Activated T-cell treated with anti-CD3 and anti-CD28 coated beads for 4 hours (primary cell): ENCODE measurements around the gene EPHA7.

Experiments
- DNase-seq: peaks from one replicate; pipeline ENCODE4 v3.0.0-alpha.2; 2020

EPHA7 gene

GRCh38 chr6:93319304-93319703, 100.1 kb downstream of the EPHA7 start:
- DNase-seq: no peak

DNA sequence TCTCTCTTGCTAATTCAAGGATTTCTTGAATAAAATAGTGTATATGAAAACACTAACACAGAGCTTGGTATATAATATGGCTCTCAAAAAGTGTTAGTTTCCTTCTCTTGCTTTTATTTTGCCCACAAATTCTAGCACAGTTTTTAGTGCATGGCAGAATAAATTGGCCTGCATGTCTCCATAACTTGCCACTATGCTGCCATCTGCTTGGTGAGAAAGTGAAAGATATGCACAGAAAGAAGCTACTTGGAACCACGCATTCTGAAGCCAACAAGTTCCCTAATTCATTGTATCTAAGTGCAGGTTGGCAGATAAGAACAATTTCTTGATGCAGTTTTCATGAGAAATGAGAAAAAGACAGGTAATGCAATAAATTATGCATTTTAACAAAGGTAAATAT, 101.2 kb downstream of the EPHA7 start:
- DNase-seq: no peak

- DNase-seq: no peak
Measured at GRCh38 chr6:93317592-93317991, 101.8 kb downstream of the EPHA7 start.

DNA sequence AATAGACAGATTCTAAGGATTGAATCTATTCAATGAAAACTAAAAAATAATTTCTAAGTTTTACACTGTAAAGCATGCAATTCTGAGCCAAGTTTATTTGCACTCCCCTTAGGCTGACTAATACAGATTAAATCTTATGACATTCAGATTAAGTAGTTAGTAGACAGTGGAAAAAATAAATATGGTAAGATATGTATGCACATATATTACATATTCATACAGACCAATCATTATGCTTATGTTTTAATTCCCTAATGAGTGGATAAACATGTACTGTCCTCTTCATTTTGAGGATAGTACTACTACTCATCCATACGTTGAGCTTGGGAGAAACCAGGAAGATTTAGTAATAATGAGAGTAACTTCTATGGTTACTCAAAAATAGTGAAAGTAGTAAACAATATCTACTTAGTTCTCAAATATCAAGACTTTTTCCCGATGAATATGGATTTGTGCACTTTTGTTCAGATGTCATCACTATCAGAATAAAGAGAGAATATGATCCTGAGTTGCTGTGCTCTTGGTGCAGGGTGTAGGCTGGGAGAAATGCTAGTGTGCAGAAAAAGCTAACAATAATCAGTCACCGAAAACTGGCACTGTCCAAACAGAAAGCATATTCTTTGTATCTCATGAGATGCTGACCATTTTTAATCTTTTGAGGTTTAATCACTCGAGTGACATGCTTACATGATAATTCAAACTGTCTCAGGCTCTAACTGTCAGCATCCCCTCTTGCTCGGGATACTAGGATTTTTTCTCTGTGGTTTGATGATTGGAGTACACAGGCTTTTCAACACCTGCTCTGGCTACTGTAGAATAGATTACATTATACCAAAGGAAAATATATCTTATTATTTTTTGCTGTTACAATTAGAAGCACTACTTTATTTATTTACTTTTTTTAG, 111.6 kb downstream of the EPHA7 start:
- DNase-seq: no peak

DNA sequence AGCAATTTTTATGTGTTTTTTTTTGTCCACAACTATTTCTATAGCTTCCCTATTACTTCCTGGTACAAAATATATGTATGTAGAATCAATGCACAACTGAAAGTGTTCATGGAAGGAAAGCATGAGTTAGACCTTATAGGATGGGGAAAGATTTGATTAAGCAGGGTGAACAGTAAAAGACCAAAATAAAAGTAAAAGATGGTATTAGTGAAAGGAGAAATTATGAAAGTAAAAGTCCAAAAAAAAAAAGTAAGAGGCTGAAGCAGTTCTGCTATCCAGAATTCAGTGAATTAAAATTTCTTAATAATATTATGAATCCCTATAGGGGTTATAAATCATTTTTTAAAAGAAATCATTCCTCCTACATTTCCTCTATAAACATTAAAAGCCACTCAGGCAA, 114.3 kb downstream of the EPHA7 start:
- no peak for DNase-seq

DNA sequence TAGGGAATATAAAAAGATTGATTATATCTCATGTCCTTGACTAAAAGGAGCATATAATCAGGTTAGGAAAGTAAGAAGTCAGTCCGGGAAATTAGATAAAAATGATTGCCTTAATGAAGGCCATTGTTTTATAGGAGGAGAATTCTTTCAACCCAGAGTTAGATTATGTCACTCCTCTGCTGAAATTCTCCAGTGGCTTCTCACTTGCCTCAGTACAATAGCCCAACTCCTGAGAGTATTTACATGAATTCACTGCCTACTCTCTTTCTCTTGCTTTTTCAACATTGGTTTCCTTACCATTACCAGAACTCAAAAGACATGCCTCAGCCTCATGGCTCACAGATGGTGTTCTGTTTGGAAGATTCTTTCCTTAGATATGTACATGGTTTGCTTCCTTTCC, 114.9 kb downstream of the EPHA7 start:
- DNase-seq: no peak

DNA sequence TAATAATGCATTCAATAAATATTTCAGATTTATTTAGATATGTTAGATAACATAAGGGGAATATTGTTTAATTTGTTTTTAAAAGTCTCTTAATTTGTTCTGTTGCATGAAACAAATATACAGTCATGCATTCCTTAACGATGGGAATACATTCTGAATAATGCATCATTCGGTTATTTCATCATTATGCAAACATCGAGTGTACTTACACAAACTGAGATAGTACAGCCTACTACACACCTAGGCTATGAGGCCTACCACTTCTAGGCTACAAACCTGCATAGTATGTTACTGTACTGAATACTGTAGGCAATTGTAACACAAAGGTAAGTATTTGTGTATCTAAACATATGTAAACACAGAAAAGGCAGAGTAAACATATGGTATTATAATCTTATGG, 118.7 kb downstream of the EPHA7 start:
- DNase-seq: no peak

DNA sequence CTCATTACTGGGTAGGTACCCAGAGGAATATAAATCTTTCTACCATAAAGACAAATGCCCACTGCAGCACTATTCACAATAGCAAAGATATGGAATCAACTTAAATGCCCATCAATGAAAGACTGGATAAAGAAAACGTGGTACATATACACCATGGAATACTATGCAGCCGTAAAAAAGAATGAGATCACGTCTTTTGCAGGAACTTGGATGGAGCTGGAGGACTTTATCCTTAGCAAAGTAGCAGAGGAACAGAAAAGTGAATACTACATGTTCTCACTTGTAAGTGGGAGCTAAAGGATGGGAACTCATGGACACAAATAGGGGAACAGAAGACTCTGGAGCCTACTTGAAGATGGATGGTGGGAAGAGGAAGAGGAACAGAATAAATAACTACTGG, 119.7 kb downstream of the EPHA7 start:
- DNase-seq: no peak

DNA sequence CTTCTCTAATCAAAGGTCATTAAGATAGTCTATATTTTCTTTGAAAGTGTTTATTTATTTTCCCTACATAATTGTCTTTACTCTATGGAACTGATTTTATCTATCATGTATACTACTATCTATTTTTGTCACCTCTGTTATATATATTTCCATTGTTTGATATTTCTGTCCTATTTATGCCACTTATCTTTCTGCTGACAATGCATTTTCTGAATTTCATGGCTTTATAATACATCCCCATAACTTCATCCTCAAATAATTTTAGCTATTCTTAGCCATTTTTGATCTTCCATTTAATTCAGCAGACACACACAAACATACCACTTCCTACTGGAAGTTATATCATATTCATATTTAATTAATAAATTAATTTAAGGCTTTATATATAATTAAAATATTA, 123.7 kb downstream of the EPHA7 start:
- DNase-seq: no peak

DNA sequence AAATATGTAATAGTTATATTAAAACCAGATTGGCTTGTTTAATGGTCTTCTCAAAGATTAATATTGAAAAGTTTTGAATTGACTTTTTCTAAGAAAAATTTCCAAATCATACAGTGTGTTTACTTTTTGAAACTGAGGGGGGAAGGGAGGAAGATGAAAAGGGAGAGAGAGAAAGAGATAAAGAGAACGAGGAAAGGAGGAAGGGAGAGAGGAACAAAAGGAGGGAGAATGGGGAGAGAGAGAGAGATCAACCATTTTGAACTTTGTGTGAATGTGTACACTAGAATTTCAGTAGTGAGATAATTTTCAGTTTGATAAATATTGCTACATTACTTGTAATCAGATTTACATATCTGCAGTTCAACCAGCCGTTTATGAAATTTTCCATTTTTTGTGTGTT, 124.5 kb downstream of the EPHA7 start:
- DNase-seq: no peak

GRCh38 chr6:93293872-93294271, 125.5 kb downstream of the EPHA7 start:
- DNase-seq: no peak

DNA sequence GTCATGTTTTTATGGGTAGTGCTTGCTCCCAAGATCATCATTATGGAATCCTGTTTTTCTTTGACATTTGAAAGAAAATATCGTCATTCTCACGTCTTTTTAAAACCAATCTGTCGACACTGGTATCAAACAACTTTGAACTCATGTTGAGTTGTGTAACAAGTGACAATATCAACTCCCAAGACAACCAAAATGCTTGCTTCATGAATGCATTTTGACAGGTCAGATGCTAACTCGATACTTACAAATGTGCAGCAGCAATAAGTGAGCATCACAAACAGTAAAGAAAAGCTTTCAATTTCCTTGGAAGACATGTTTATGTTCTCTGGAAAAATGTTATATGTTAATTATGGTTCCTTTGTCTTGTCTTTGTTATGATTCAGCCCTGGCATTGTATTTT, 125.9 kb downstream of the EPHA7 start:
- DNase-seq: no peak

DNA sequence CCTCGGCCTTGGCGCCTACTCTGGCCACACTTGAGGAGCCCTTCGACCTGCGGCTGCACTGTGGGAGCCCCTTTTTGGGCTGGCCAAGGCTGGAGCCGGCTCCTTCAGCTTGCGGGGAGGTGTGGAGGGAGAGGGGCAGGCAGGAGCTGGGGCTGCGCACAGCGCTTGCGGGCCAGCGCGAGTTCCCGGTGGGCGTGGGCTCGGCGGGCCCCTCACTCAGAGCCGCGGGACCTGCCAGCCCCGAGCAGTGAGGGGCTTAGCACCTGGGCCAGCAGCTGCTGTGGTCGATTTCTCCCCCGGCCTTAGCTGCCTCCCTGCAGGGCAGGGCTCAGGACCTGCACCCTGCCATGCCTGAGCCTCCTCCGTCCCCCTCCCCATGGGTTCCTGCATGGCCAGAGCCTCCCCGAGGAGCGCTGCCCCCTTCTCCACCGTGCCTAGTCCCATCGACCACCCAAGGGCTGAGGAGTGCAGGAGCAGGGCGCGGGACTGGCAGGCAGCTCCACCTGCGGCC, 136.8 kb downstream of the EPHA7 start:
- DNase-seq: no peak

DNA sequence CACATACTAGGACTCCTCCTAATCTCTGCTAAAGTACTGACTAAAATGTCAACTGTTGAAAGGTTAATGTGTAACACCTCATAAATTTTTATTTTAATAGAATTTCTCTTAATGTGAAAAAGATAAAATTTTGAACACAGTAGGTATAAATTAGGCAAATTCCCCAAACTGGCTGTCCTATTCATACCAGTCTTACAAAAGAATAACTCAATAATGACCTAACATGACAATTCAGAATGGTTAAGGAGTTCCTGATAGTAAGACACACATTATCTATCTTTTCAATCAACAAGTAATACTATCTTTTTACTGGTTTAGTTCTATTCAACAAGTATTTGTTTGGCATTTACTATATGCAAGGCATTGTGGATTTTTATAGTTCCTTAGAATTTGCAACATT, 141.1 kb downstream of the EPHA7 start:
- no peak for DNase-seq

DNA sequence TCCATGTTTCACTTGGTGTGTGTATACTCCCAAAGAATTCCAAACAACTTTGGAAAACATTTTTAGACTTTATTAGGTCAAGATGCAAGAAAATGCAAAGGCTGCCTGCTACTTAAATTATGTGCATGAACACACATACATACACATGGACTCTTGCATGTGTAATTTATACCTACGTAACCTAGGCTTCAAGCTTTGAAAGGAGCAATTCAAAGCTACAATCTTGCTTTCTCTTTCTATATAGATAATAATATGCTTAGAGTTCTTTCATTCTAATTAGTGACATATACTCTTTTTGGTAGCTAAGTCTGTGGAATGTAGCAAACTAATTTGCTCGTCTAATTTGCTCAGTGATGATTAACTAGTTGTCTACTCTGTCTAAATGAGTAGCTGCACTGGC, 146.5 kb downstream of the EPHA7 start:
- no peak for DNase-seq

DNA sequence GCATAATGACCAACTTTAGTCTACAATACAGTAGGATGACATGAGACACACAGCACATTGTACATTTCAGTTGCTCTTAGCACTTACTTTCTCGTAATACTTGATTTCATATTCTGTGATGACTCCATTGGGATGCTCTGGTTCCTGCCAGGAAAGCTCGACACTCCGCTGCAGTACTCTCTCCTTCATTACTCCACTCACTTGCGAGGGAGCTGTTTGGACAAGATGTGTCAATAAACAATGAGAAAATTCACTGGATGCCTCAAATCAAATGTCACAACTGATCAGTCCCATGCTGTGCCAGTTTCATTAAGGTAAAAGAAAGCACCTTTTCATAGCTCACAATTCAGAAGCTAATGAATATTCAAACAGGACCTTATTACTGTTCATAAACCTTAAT, 147.1 kb downstream of the EPHA7 start:
- DNase-seq: no peak

DNA sequence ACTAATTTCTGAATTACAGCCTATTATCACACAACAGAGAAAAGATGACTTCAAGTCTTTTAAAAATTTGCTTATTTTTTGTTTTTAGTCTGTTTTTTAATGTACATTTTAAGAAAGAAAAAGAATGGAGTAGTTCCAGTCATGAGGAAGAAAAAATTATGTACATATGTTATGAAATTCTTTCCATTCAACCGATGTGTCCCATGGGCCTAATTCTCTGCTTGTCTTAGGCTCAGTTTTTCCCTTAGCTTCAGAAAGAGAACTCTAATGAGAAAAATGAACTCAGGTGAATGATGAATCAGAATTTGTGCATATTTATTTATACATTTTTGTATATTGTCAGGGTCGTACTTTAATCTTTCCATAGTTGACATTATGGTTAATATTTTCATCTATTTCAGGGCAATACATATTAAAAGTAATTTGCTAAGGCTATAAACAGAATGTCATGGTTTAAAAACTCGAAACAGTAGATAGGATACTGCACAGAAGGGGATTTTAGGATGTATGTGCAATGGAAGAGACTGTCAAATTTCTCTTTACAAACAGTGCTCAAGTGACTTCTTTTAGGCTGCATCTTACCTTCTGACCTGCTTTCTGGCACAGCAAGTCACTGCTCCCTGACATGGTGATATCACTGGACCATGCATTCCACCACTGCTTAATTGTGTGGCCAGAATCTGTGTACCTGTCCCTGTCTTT, 153.1 kb downstream of the EPHA7 start:
- no peak for DNase-seq

DNA sequence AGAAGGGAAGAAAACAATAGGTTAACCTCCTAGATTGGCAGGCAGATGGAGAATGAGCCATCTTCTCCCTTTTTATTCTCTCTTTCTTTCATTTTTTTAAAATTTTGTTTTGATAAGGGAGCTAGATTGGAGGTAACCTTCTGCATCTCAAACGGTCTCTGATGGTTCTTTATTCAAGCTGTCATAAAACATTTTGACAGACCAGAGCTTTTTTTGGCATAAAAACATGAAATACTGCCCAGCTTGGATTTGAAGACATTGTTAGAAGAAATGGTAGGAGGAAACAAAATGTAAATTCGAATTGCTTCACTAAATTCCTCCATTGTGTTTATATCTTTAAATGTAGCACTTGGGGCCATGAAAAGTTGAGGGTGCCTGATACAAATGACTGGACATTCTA, 158.5 kb downstream of the EPHA7 start:
- DNase-seq: no peak

GRCh38 chr6:93259332-93259731, 160.0 kb downstream of the EPHA7 start:
- no peak for DNase-seq

DNA sequence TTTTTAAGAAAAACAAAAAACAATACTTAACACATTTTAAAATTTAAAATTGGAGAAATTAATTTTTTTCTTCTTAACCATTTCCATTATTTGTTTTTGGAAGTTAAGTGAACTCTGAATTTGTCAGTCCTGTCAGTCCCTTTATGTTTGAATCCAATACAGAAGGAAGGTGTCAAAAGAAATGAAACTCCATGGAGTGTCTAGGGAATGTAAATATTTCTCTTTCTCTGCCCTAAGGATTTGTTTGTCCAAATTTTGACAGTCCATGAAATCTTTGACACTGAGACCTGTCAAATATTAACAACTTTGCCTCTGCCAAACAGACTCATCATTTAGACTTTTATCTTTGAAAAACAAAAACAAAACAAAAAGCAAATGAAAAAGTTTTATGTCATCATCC, 166.4 kb downstream of the EPHA7 start:
- DNase-seq: no peak

- no peak for DNase-seq
Measured at GRCh38 chr6:93248631-93249030, 170.7 kb downstream of the EPHA7 start.

DNA sequence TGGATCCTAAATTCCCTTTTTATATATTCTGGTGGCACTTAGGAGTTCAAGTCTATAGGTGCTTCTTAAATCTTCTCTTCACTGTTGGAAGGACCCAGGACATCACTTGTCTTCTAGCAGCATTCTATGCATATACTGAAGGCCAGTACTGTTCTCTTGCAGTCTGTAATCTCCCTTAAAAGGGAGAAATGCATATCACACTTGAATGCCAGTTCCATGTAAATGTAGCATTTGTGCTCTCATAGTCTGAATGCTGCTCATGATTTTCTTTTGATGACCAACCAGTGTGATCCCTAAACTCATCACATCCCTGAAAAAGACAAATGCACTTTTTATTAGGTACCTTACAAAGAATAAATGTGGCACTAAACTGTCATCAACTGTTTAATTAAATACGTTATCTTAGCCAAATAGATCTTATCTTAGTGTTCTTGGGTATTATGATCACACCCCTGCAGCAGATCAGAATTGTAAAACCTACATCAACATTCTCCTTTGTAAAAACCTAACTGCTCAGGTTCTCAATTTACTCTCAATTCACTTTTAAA, 176.1 kb downstream of the EPHA7 start:
- DNase-seq: no peak

DNA sequence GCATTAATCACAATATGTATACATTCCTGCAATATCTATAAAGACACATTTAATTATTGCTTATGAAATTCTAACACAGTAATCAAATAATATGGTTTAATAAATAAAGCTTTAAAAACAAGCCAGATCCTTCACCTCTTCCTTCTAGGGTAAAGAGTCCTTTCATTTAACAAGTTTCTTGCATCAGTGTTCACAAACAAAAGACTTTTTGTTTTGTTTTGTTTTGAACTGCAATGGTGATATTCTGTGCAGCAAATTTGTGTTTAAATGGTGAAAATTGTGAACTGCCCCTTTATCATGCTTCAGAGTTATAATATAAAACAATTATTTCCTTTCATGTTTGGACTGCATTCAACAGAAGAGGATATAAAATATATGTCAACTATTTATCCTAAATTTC, 177.3 kb downstream of the EPHA7 start:
- DNase-seq: no peak

DNA sequence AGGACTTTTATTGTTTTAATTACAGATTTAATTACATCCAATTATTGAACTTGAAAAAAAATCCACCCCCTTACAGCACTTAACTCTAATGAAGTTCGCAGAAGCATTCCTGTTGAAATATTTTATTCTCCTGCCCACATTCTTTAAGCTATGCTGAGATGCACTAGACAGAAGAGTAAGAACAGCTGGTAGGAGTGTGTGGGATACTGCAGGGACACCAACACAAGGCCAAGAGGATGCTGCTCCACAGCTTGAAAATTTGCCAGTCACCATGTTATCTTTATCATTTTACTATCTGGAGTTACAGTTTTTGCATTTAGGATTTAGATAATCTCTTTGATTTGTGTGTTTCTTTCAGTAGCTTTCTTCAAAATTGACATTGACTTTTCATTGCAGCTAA, 180.7 kb downstream of the EPHA7 start:
- no peak for DNase-seq
